Vagina (tissue), 2 donors: Measurements from ENCODE around the gene CLIC6. TPM values are rescaled to one million over a fixed set of nuclear protein-coding genes. Genes with fewer than 3 reads are reported as not detected.
A peak's percentile ranks its signal among the peaks of the same experiment; 100 is the strongest.

ENCODE experiments used
- DNase-seq, 2 donors: peaks; one replicate each; pipeline ENCODE4 v3.0.0-alpha.2; 2017; ENCODE audit errors: extremely low spot score in 2 of 2
- H3K27ac ChIP-seq: fragments of 200-600 bp; sonication (generic); one replicate; pipeline ENCODE4 v1.5.1; 2019
- H3K27me3 ChIP-seq: fragments of 200-600 bp; sonication (generic); one replicate; pipeline ENCODE4 v1.5.1; 2019
- H3K36me3 ChIP-seq, 2 donors: fragments of 200-600 bp; sonication (generic); one replicate each; pipeline ENCODE4 v1.5.1; 2017 to 2019
- H3K4me1 ChIP-seq: fragments of 200-600 bp; sonication (generic); one replicate; pipeline ENCODE4 v1.5.1; 2019
- H3K4me3 ChIP-seq, 2 donors: fragments of 200-600 bp; sonication (generic); 1 replicate in 1 of 2; 2 replicates in 1 of 2; pipeline ENCODE4 v1.5.1; 2016 to 2019
- H3K9me3 ChIP-seq: fragments of 200-600 bp; sonication (generic); one replicate; pipeline ENCODE4 v1.5.1; 2019
- CTCF ChIP-seq, 3 experiments: fragments of 450-650 bp in 2 of 3; fragments of 200-600 bp in 1 of 3; sonication (generic) in 1 of 3; IDR thresholded peaks; one replicate each; pipeline ENCODE4 v1.5.1; 2017 to 2019; ENCODE audit warnings: antibody characterized with exemption in 3 of 3, mild to moderate bottlenecking in 2 of 3, moderate library complexity in 2 of 3
- POLR2A ChIP-seq, 2 donors: fragments of 450-650 bp; IDR thresholded peaks; one replicate each; pipeline ENCODE4 v1.6.1; 2017; ENCODE audit warnings: antibody characterized with exemption in 2 of 2, mild to moderate bottlenecking in 2 of 2, moderate library complexity in 2 of 2
- POLR2AphosphoS5 ChIP-seq, 2 donors: sonication (generic); formaldehyde crosslinking; IDR thresholded peaks; one replicate each; pipeline ENCODE4 v1.9.0; 2017; ENCODE audit warnings: antibody characterized with exemption in 2 of 2, mild to moderate bottlenecking in 2 of 2, low read depth in 1 of 2; ENCODE audit not compliant: insufficient read depth in 1 of 2
- intact Hi-C: fragments of 100-400 bp; cut with DNase I; formaldehyde crosslinking; loops from one replicate; pipeline ENCODE4 v1.15.1; 2023
- total RNA-seq: library from RNA; depleted of rRNA; stranded (reverse); fragments of >200 nt; gene quantifications from one replicate; pipeline ENCODE4 v1.2.3, GENCODE V29; 2016

The CLIC6 gene
- total RNA-seq, 1 donor from 2014 or later: 8.3 TPM

GRCh38 chr21:34728479-34728878 lies 59.7 kb downstream of the CLIC6 start:
- no peak for DNase-seq
- TF ChIP-seq CTCF (IDR thresholded peaks at IDR 0.05) (no peak), POLR2AphosphoS5 (IDR thresholded peaks at IDR 0.05; ENCODE audit: insufficient read depth in 1 of 2, low read depth in 1 of 2) (no peak), POLR2A (IDR thresholded peaks at IDR 0.05) (no peak)
- H3K27ac ChIP-seq: no peak overlapping the region
- no peak overlapping the region for H3K4me3 ChIP-seq
- H3K27me3 ChIP-seq: no peaks in the 10 kb centered on the region
- intact Hi-C loops: no loop called here
- no peaks in the 10 kb centered on the region for H3K36me3 ChIP-seq
- H3K4me1 ChIP-seq: peaks cover 12% of the 10 kb centered on the region
- no peaks in the 10 kb centered on the region for H3K9me3 ChIP-seq

DNA sequence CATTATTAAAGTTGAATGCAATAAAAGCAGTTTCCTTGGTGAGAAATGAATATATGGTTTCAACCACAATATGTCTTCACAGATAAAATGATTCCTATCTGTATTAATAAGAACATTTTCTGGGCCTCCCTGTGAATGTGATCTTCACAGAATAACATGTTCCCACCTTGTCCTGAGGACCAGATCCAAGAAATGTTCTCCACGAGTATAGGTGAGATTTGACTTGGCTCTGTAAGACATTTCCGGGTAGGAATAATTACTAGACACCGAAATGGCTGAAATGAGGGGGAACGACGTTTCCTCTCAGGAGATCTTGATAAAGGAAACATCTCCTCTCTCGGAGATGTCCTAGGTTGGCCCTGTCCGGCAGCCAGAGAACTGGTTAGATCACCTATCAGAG lies 61.4 kb downstream of the CLIC6 start:
- no peak for TF ChIP-seq POLR2A (IDR thresholded peaks at IDR 0.05)
- TF ChIP-seq CTCF (IDR thresholded peaks at IDR 0.05): no peak
- TF ChIP-seq POLR2AphosphoS5 (IDR thresholded peaks at IDR 0.05; ENCODE audit: insufficient read depth in 1 of 2, low read depth in 1 of 2): no peak
- H3K27ac ChIP-seq: no peak overlapping the region

DNA sequence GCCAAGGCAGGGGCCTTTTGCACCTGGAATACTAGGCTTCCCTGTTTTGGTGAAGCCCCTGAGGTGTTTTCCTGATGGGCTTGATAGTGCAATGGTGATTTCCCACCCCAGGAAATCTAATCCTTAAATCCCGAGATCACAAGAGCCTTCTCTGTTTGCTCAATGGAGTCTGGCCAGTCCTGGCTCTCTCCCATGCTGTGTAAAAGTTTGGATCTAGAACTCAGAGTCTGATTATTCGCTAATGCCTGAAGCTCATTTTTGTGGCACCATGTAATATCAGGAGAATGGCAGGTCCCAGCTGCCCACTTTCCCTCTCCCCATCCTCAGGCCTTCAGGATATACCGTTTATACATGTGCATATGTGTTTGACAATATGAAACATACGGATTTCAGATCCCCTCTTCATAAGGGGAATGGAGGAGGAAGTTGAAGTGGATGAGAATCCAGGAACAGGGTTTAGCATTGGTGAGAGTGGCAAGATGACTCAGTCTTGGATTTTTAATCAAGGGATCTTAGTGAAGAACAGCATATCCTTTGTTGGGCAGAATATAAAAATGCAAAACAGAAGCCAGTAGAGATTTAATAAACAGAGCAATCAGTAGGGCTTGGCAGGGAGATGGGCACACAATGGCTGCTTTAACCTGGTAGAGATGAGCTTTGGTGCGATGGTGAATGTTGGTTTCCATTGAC lies 62.1 kb downstream of the CLIC6 start:
- no peaks in the 10 kb centered on the region for H3K36me3 ChIP-seq
- no peaks in the 10 kb centered on the region for H3K27me3 ChIP-seq
- no peak for TF ChIP-seq CTCF (IDR thresholded peaks at IDR 0.05)
- no peak for TF ChIP-seq POLR2AphosphoS5 (IDR thresholded peaks at IDR 0.05; ENCODE audit: insufficient read depth in 1 of 2, low read depth in 1 of 2)
- no peak for TF ChIP-seq POLR2A (IDR thresholded peaks at IDR 0.05)
- intact Hi-C loops: no loop called here
- no peak overlapping the region for H3K4me3 ChIP-seq
- DNase-seq: no peak
- H3K9me3 ChIP-seq: no peaks in the 10 kb centered on the region
- no peak overlapping the region for H3K27ac ChIP-seq
- no peaks in the 10 kb centered on the region for H3K4me1 ChIP-seq

More for the DNA sequence above, 61.4 kb downstream of the CLIC6 start:
- no peaks in the 10 kb centered on the region for H3K36me3 ChIP-seq
- no peaks in the 10 kb centered on the region for H3K4me1 ChIP-seq
- intact Hi-C loops: no loop called here
- no peaks in the 10 kb centered on the region for H3K9me3 ChIP-seq
- H3K4me3 ChIP-seq: no peak overlapping the region
- DNase-seq: no peak
- no peaks in the 10 kb centered on the region for H3K27me3 ChIP-seq

- TF ChIP-seq POLR2AphosphoS5 (IDR thresholded peaks at IDR 0.05; ENCODE audit: insufficient read depth in 1 of 2, low read depth in 1 of 2): peak in 1 of 2 donors; percentile 64
- no peak for TF ChIP-seq POLR2A (IDR thresholded peaks at IDR 0.05)
- TF ChIP-seq CTCF (IDR thresholded peaks at IDR 0.05): no peak
- DNase-seq: no peak
- intact Hi-C loops: no loop called here
- Histone ChIP-seq H3K36me3 (no peaks in the 10 kb centered on the region), H3K27ac (no peak overlapping the region), H3K9me3 (no peaks in the 10 kb centered on the region), H3K4me1 (no peaks in the 10 kb centered on the region), H3K27me3 (no peaks in the 10 kb centered on the region), H3K4me3 (no peak overlapping the region)
These were observed 63.6 kb downstream of the CLIC6 start for GRCh38 chr21:34732388-34732821.

DNA sequence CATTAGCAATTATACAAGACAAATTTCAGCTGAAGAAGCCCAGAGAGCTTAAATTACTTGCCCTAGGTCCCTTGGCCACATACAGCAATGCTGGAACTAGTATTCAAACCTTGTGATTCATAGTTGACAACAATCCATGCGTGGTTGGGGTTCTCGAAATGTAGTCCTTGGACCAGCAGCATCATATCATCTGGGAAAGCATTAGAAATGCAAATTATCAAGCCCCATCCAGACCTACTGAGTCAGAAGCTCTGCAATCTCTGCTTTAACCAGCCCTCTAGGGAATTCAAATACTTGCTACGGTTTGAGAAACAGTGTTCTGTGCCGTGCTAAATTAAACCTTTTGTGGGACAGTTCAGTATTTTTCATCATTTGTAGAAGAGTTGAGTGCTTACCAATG lies 65.1 kb downstream of the CLIC6 start:
- intact Hi-C loops: no loop called here
- TF ChIP-seq POLR2AphosphoS5 (IDR thresholded peaks at IDR 0.05; ENCODE audit: insufficient read depth in 1 of 2, low read depth in 1 of 2): no peak
- no peak for TF ChIP-seq POLR2A (IDR thresholded peaks at IDR 0.05)
- TF ChIP-seq CTCF (IDR thresholded peaks at IDR 0.05): no peak
- H3K4me1 ChIP-seq: no peaks in the 10 kb centered on the region
- H3K27ac ChIP-seq: no peak overlapping the region
- H3K27me3 ChIP-seq: no peaks in the 10 kb centered on the region
- DNase-seq: no peak
- H3K9me3 ChIP-seq: no peaks in the 10 kb centered on the region
- no peaks in the 10 kb centered on the region for H3K36me3 ChIP-seq
- H3K4me3 ChIP-seq: no peak overlapping the region
